HCT116 (cell line): ENCODE results near the gene PDCD2. TPM values are rescaled to one million over a fixed set of nuclear protein-coding genes. Genes with fewer than 3 reads are reported as not detected.

Experiments used
- ATAC-seq: fragments of 200-7000 bp; cut with Tn5 transposase; 2 replicates; pipeline ENCODE4 v1.9.1; 2020; ENCODE audit warnings: mild to moderate bottlenecking, moderate library complexity
- Bru-seq: library from RNA; stranded (reverse); fragments of 400-500 nt; gene quantifications from one replicate; lab custom pipeline; 2021; lab: Mats Ljungman, UMichigan
- BruChase-seq, 2 experiments: library from RNA; stranded (reverse); fragments of 400-500 nt; gene quantifications; one replicate each; lab custom pipeline; 2021; lab: Mats Ljungman, UMichigan
- BruUV-seq: library from RNA; stranded (reverse); fragments of 400-500 nt; replicated peaks from 2 replicates; lab custom pipeline; 2021; lab: Mats Ljungman, UMichigan
- CTCF ChIA-PET: fragments of 300-600 bp; sonication (Branson Sonifier 250); formaldehyde crosslinking; loops from one replicate; lab custom pipeline; 2021; ENCODE audit warnings: antibody characterized with exemption; lab: Charles Lee
- POLR2A ChIA-PET: fragments of 300-600, 350-600 bp; sonication (Branson Sonifier 250); formaldehyde crosslinking; loops from one replicate; lab custom pipeline; 2021; ENCODE audit warnings: antibody characterized with exemption; lab: Charles Lee
- RAD21 ChIA-PET, 2 experiments: fragments of 300-600 bp; sonication (Branson Sonifier 250); formaldehyde crosslinking; loops; one replicate each; lab custom pipeline; 2023; ENCODE audit warnings: low total read pairs in 2 of 2; ENCODE audit not compliant: uncharacterized antibody in 2 of 2, unreplicated experiment in 2 of 2, low non-redundant PET in 1 of 2; lab: Charles Lee
- DNase-seq: peaks from one replicate; pipeline ENCODE4 v3.0.0-alpha.2; 2010; ENCODE audit warnings: low read depth, low spot score
- H2AFZ ChIP-seq: fragments of 200-600 bp; shearing (Covaris generic), sonication (generic); 2 replicates; pipeline ENCODE4 v1.6.1; 2017; ENCODE audit warnings: low read depth, mixed run types, mixed read lengths, antibody characterized with exemption, low read length; ENCODE audit not compliant: poor library complexity, severe bottlenecking
- H3K27ac ChIP-seq: 2 replicates; pipeline ENCODE4 v1.5.1; 2012; ENCODE audit warnings: low read depth, low read length
- H3K27me3 ChIP-seq: fragments of 200-600 bp; sonication (generic); 2 replicates; pipeline ENCODE4 v1.6.1; 2016; ENCODE audit warnings: mixed run types, low read length, mixed read lengths; ENCODE audit not compliant: insufficient read depth
- H3K36me3 ChIP-seq, 2 experiments: fragments of 200-500 bp in 1 of 2; fragments of 200-600 bp in 1 of 2; sonication (Bioruptor generic) in 1 of 2; sonication (generic) in 1 of 2; 2 replicates each; pipeline versions ENCODE4 v1.5.1 to v1.6.1; 2014 to 2016; ENCODE audit warnings: low read length in 2 of 2, inconsistent platforms in 1 of 2, mixed read lengths in 1 of 2, mixed run types in 1 of 2; ENCODE audit not compliant: insufficient read depth in 2 of 2, control insufficient read depth in 1 of 2
- H3K4me1 ChIP-seq, 2 experiments: fragments of 200-600 bp in 1 of 2; sonication (generic) in 1 of 2; 2 replicates each; pipeline versions ENCODE4 v1.5.1 to v1.6.1; 2012 to 2017; ENCODE audit warnings: low read length in 2 of 2, inconsistent platforms in 1 of 2, mild to moderate bottlenecking in 1 of 2, mixed read lengths in 1 of 2, mixed run types in 1 of 2, moderate library complexity in 1 of 2; ENCODE audit not compliant: insufficient read depth in 2 of 2, control insufficient read depth in 1 of 2
- H3K4me2 ChIP-seq: fragments of 200-600 bp; sonication (generic); 2 replicates; pipeline ENCODE4 v1.6.1; 2017; ENCODE audit warnings: mixed run types, low read length, mixed read lengths
- H3K4me3 ChIP-seq, 2 experiments: fragments of 200-600 bp in 1 of 2; sonication (generic) in 1 of 2; replicated peaks in 1 of 2; 2 replicates each; pipeline ENCODE4 v1.5.1; 2011 to 2016; ENCODE audit warnings: low read length in 2 of 2, control low read depth in 1 of 2, low read depth in 1 of 2, mild to moderate bottlenecking in 1 of 2, mixed read lengths in 1 of 2, mixed run types in 1 of 2
- H3K79me2 ChIP-seq: fragments of 200-600 bp; sonication (generic); 2 replicates; pipeline ENCODE4 v1.6.1; 2017; ENCODE audit warnings: mild to moderate bottlenecking, mixed run types, low read length, moderate library complexity, mixed read lengths; ENCODE audit not compliant: insufficient read depth
- H3K9ac ChIP-seq: fragments of 200-600 bp; sonication (generic); 2 replicates; pipeline ENCODE4 v1.6.1; 2016; ENCODE audit warnings: low read length, mixed read lengths
- H3K9me2 ChIP-seq: fragments of 200-600 bp; sonication (generic), shearing (Covaris generic); 2 replicates; pipeline ENCODE4 v1.6.1; 2017; ENCODE audit warnings: mixed run types, mild to moderate bottlenecking, moderate library complexity; ENCODE audit not compliant: insufficient read depth
- H3K9me3 ChIP-seq, 2 experiments: fragments of 200-500 bp in 1 of 2; fragments of 200-600 bp in 1 of 2; sonication (Bioruptor generic) in 1 of 2; sonication (generic) in 1 of 2; 2 replicates each; pipeline ENCODE4 v1.6.1; 2014 to 2017; ENCODE audit warnings: low read length in 2 of 2, mixed read lengths in 2 of 2, inconsistent platforms in 1 of 2, low read depth in 1 of 2, mild to moderate bottlenecking in 1 of 2, mixed run types in 1 of 2, moderate library complexity in 1 of 2; ENCODE audit not compliant: control insufficient read depth in 1 of 2, insufficient read depth in 1 of 2
- H4K20me1 ChIP-seq: fragments of 200-600 bp; sonication (generic), shearing (Covaris generic); 2 replicates; pipeline ENCODE4 v1.6.1; 2017; ENCODE audit warnings: mixed run types, mild to moderate bottlenecking, moderate library complexity; ENCODE audit not compliant: insufficient read depth
- ATF3 ChIP-seq: IDR thresholded peaks from 2 replicates; pipeline ENCODE4 v1.6.1; 2012
- CBX3 ChIP-seq: IDR thresholded peaks from 2 replicates; pipeline ENCODE4 v1.6.1; 2012; ENCODE audit warnings: low read depth
- CEBPB ChIP-seq: IDR thresholded peaks from 2 replicates; pipeline ENCODE4 v1.6.1; 2012; ENCODE audit warnings: low read depth
- EGR1 ChIP-seq: IDR thresholded peaks from 2 replicates; pipeline ENCODE4 v1.6.1; 2012; ENCODE audit warnings: low read depth
- ELF1 ChIP-seq: IDR thresholded peaks from 2 replicates; pipeline ENCODE4 v1.6.1; 2012; ENCODE audit warnings: low read depth, borderline replicate concordance
- EZH2 ChIP-seq: fragments of 200-600 bp; sonication (generic); IDR thresholded peaks from 2 replicates; pipeline ENCODE4 v1.6.1; 2017; ENCODE audit warnings: antibody characterized with exemption, mixed run types
- EZH2phosphoT487 ChIP-seq: fragments of 200-600 bp; IDR thresholded peaks from 2 replicates; pipeline ENCODE4 v1.6.1; 2018; ENCODE audit warnings: antibody characterized with exemption, borderline replicate concordance
- FOSL1 ChIP-seq: IDR thresholded peaks from 2 replicates; pipeline ENCODE4 v1.6.1; 2012; ENCODE audit warnings: low read depth
- JUND ChIP-seq: IDR thresholded peaks from 2 replicates; pipeline ENCODE4 v1.6.1; 2012
- POLR2A ChIP-seq: IDR thresholded peaks from 2 replicates; pipeline ENCODE4 v1.7.0; 2011; ENCODE audit warnings: borderline replicate concordance; ENCODE audit not compliant: insufficient read depth, insufficient read length; ENCODE audit errors: extremely low read depth
- RAD21 ChIP-seq: IDR thresholded peaks from 2 replicates; pipeline ENCODE4 v1.6.1; 2012; ENCODE audit warnings: low read depth, mild to moderate bottlenecking
- SIN3A ChIP-seq: IDR thresholded peaks from 2 replicates; pipeline ENCODE4 v1.6.1; 2012; ENCODE audit warnings: low read depth
- SP1 ChIP-seq: IDR thresholded peaks from 2 replicates; pipeline ENCODE4 v1.6.1; 2012; ENCODE audit warnings: low read depth
- SRF ChIP-seq: IDR thresholded peaks from 2 replicates; pipeline ENCODE4 v1.6.1; 2012; ENCODE audit warnings: low read depth
- TCF7L2 ChIP-seq: IDR thresholded peaks from 2 replicates; pipeline ENCODE4 v1.7.0; 2011; ENCODE audit warnings: borderline replicate concordance, inconsistent platforms; ENCODE audit not compliant: insufficient read depth, insufficient read length; ENCODE audit errors: extremely low read depth
- YY1 ChIP-seq: IDR thresholded peaks from 2 replicates; pipeline ENCODE4 v1.6.1; 2011; ENCODE audit warnings: low read length, low read depth, moderate library complexity, mild to moderate bottlenecking; ENCODE audit not compliant: insufficient replicate concordance; ENCODE audit errors: extremely low read depth
- ZFX ChIP-seq: fragments of 450-650 bp; IDR thresholded peaks from 2 replicates; pipeline ENCODE4 v1.6.1; 2017
- ZNF274 ChIP-seq: fragments of 200-500 bp; sonication (Bioruptor generic); IDR thresholded peaks from 2 replicates; pipeline ENCODE4 v1.6.1; 2014; ENCODE audit warnings: mild to moderate bottlenecking, low read depth, low read length, inconsistent platforms
- intact Hi-C: fragments of 100-400 bp; cut with micrococcal nuclease; formaldehyde crosslinking; loops from 2 replicates; pipeline ENCODE4 v1.10.0; 2022
- long read RNA-seq: library from polyadenylated mRNA; unstranded; transcript quantifications from one replicate; pipeline ENCODE4 v2.0.0, GENCODE V29; 2021; ENCODE audit not compliant: unreplicated experiment
- polyA plus RNA-seq: library from polyadenylated mRNA; unstranded; fragments of >200 nt; gene quantifications from 2 replicates; pipeline ENCODE4 v1.2.1, GENCODE V29; 2012; ENCODE audit warnings: missing spikeins
- total RNA-seq: library from RNA; stranded (reverse); gene quantifications from one replicate; pipeline ENCODE4 v1.2.1, GENCODE V29; 2021; ENCODE audit not compliant: unreplicated experiment
- TF ChIP-seq, protein P1 (sequence below): IDR thresholded peaks from 2 replicates; pipeline ENCODE4 v1.6.1; 2011; ENCODE audit warnings: mild to moderate bottlenecking, low read length, moderate library complexity; ENCODE audit not compliant: insufficient replicate concordance; ENCODE audit errors: extremely low read depth
- TF ChIP-seq, protein P2 (sequence below): IDR thresholded peaks from 2 replicates; pipeline ENCODE4 v1.6.1; 2012
- TF ChIP-seq, protein P3 (sequence below), 3 experiments: fragments of 200-600 bp in 1 of 3; sonication (generic) in 1 of 3; IDR thresholded peaks in 2 of 3; conservative IDR thresholded peaks in 1 of 3; 2 replicates each; pipeline ENCODE4 v1.5.1; 2012 to 2017; ENCODE audit warnings: low read depth in 2 of 3, low read length in 2 of 3, antibody characterized with exemption in 1 of 3, borderline replicate concordance in 1 of 3, control low read depth in 1 of 3, mild to moderate bottlenecking in 1 of 3, mixed read lengths in 1 of 3, mixed run types in 1 of 3, moderate library complexity in 1 of 3; ENCODE audit not compliant: insufficient read depth in 1 of 3

PDCD2 gene
- total RNA-seq (127 TPM), Bru-seq, nascent RNA (percentile 92 among the genes with signal in this experiment), BruChase-seq, experiment 1, labeled RNA remaining after a 6-hour chase (percentile 92 among the genes with signal in this experiment), BruChase-seq, experiment 2, labeled RNA remaining after a 2-hour chase (percentile 85 among the genes with signal in this experiment)
- polyA plus RNA-seq: 68.5 and 76.6 TPM in 2 replicates
- long read RNA-seq, transcript PDCD2-208 (6 exons, 3,378 nt): major isoform, 77 of 131 reads
- long read RNA-seq, transcript PDCD2-209 (6 exons, 1,082 nt): minor isoform, 6 of 131 reads
- long read RNA-seq, transcript PDCD2-204 (3 exons, 2,657 nt): minor isoform, 6 of 131 reads
- long read RNA-seq, transcript PDCD2-215 (4 exons, 1,287 nt): minor isoform, 9 of 131 reads
- long read RNA-seq, partial matches to known transcripts: 4 of 131 reads
- long read RNA-seq, other reads (novel, unspliced or antisense): 14 of 131 reads

GRCh38 chr6:170584181-170584953 is at the start of gene PDCD2:
Gene PDCD2, minus strand, starts transcription at chr6:170584637. Its CDS starts 56 bp downstream, at chr6:170584581.
- Histone ChIP-seq H3K9me3 (no peaks in the 10 kb centered on the region), H3K36me3 (peaks cover 12 to 22% of the 10 kb centered on the region in 2 experiments; a peak in 2 of 4 replicates), H3K9me2 (no peaks in the 10 kb centered on the region), H4K20me1 (no peaks in the 10 kb centered on the region), H3K4me2 (peak within 1 kb of the TSS; percentile 95), H3K4me1 (peaks cover 0 to 14% of the 10 kb centered on the region in 2 experiments; a peak in 1 of 4 replicates), H3K27ac (peak within 1 kb of the TSS; percentile 82), H3K27me3 (no peaks in the 10 kb centered on the region), H3K4me3 (peak within 1 kb of the TSS; percentile 81 to 97), H3K9ac (peak within 1 kb of the TSS; percentile 89), H2AFZ (peak within 1 kb of the TSS; percentile 77), H3K79me2 (peaks cover 37% of the 10 kb centered on the region)
- no TSS peak for BruUV-seq
- ATAC-seq (peak; percentile 95), DNase-seq (peak; percentile 79)
- intact Hi-C loops: no loop called here
- POLR2A ChIA-PET: interaction anchor here (1.1 to 1.4 kb wide), 2 partner anchors 9 to 30 kb away, joined by 3 to 5 read pairs; partner anchors contain the start of gene TBP
- RAD21 ChIA-PET: no interaction called here
- CTCF ChIA-PET: interaction anchor here (1.6 kb wide), 1 partner anchor 9 kb away, joined by 7 read pairs; no protein-coding TSS in a partner anchor
- TF ChIP-seq TCF7L2 (no peak), EZH2phosphoT487 (no peak), SP1 (peak; percentile 59), ZNF274 (no peak), EZH2 (no peak), ELF1 (peak; percentile 79), YY1 (peak; percentile 87), CEBPB (no peak), JUND (no peak), ATF3 (no peak), ZFX (peak; percentile 98), POLR2A (peak; percentile 87), SRF (no peak), SIN3A (peak; percentile 84; the same call in 1 of the 2 replicates), RAD21 (no peak), FOSL1 (no peak), EGR1 (no peak), CBX3 (peak; percentile 66; the same call in 1 of the 2 replicates)
- TF ChIP-seq, protein P1, sequence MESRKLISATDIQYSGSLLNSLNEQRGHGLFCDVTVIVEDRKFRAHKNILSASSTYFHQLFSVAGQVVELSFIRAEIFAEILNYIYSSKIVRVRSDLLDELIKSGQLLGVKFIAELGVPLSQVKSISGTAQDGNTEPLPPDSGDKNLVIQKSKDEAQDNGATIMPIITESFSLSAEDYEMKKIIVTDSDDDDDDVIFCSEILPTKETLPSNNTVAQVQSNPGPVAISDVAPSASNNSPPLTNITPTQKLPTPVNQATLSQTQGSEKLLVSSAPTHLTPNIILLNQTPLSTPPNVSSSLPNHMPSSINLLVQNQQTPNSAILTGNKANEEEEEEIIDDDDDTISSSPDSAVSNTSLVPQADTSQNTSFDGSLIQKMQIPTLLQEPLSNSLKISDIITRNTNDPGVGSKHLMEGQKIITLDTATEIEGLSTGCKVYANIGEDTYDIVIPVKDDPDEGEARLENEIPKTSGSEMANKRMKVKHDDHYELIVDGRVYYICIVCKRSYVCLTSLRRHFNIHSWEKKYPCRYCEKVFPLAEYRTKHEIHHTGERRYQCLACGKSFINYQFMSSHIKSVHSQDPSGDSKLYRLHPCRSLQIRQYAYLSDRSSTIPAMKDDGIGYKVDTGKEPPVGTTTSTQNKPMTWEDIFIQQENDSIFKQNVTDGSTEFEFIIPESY: peak; percentile 14
- TF ChIP-seq, protein P2, sequence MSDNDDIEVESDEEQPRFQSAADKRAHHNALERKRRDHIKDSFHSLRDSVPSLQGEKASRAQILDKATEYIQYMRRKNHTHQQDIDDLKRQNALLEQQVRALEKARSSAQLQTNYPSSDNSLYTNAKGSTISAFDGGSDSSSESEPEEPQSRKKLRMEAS: peak; percentile 93
- TF ChIP-seq, protein P3, sequence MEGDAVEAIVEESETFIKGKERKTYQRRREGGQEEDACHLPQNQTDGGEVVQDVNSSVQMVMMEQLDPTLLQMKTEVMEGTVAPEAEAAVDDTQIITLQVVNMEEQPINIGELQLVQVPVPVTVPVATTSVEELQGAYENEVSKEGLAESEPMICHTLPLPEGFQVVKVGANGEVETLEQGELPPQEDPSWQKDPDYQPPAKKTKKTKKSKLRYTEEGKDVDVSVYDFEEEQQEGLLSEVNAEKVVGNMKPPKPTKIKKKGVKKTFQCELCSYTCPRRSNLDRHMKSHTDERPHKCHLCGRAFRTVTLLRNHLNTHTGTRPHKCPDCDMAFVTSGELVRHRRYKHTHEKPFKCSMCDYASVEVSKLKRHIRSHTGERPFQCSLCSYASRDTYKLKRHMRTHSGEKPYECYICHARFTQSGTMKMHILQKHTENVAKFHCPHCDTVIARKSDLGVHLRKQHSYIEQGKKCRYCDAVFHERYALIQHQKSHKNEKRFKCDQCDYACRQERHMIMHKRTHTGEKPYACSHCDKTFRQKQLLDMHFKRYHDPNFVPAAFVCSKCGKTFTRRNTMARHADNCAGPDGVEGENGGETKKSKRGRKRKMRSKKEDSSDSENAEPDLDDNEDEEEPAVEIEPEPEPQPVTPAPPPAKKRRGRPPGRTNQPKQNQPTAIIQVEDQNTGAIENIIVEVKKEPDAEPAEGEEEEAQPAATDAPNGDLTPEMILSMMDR (IDR thresholded peaks at IDR 0.05 in 2 of 3, conservative IDR thresholded peaks at IDR 0.05 in 1 of 3; ENCODE audit: borderline replicate concordance in 1 of 3, insufficient read depth in 1 of 3, low read depth in 2 of 3, low read length in 2 of 3): no peak
